ENCODE data around the gene MYBPH. TPM values are rescaled to one million over a fixed set of nuclear protein-coding genes. Genes with fewer than 3 reads are reported as not detected.

The MYBPH gene
- total RNA-seq, 4 donors from 2014 or later, result not detected

DNA sequence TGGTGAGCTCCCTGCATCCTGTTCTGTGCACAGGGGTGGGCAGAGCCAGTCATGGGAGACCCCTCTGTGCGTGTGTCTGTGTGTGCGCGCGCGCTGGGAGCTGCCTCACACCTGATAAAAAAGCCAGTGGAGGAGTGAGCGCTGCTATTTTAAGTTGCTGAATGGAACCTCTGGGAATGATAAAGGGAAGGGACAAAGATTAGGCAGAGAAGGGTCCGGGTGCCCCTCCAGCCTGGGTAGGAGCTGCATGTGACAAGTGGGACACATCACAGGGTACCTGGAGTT lies 47.3 kb downstream of the MYBPH start:
- WGBS, result 23% methylated on average over 6 of the region's 7 CpGs
- Histone ChIP-seq H3K27ac (replicated peaks in 1 of 4) (peak overlapping the region in 3 of 4 donors; percentile 31 to 52 (median 36)), H3K4me1 (peaks cover 37 to 45% (median 43%) of the 10 kb centered on the region in 4 donors), H3K4me3 (peak overlapping the region; percentile 47 to 64 (median 50)), H3K9me3 (no peaks in the 10 kb centered on the region), H3K36me3 (no peaks in the 10 kb centered on the region), H3K27me3 (peaks cover 0 to 42% (median 6%) of the 10 kb centered on the region in 4 donors)
- no peak for DNase-seq (ENCODE audit: extremely low spot score)
- intact Hi-C loops (cut with DNase I), result loop anchor here (5.0 kb wide), 1 partner anchor 91 kb away; no protein-coding TSS in a partner anchor
- TF ChIP-seq POLR2A (IDR thresholded peaks at IDR 0.05; ENCODE audit: low read depth), result no peak
- TF ChIP-seq EP300 (IDR thresholded peaks at IDR 0.05), result no peak
- TF ChIP-seq, protein P1, sequence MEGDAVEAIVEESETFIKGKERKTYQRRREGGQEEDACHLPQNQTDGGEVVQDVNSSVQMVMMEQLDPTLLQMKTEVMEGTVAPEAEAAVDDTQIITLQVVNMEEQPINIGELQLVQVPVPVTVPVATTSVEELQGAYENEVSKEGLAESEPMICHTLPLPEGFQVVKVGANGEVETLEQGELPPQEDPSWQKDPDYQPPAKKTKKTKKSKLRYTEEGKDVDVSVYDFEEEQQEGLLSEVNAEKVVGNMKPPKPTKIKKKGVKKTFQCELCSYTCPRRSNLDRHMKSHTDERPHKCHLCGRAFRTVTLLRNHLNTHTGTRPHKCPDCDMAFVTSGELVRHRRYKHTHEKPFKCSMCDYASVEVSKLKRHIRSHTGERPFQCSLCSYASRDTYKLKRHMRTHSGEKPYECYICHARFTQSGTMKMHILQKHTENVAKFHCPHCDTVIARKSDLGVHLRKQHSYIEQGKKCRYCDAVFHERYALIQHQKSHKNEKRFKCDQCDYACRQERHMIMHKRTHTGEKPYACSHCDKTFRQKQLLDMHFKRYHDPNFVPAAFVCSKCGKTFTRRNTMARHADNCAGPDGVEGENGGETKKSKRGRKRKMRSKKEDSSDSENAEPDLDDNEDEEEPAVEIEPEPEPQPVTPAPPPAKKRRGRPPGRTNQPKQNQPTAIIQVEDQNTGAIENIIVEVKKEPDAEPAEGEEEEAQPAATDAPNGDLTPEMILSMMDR (IDR thresholded peaks at IDR 0.05), result no peak
- TF ChIP-seq POLR2AphosphoS5 (IDR thresholded peaks at IDR 0.05), result no peak

DNA sequence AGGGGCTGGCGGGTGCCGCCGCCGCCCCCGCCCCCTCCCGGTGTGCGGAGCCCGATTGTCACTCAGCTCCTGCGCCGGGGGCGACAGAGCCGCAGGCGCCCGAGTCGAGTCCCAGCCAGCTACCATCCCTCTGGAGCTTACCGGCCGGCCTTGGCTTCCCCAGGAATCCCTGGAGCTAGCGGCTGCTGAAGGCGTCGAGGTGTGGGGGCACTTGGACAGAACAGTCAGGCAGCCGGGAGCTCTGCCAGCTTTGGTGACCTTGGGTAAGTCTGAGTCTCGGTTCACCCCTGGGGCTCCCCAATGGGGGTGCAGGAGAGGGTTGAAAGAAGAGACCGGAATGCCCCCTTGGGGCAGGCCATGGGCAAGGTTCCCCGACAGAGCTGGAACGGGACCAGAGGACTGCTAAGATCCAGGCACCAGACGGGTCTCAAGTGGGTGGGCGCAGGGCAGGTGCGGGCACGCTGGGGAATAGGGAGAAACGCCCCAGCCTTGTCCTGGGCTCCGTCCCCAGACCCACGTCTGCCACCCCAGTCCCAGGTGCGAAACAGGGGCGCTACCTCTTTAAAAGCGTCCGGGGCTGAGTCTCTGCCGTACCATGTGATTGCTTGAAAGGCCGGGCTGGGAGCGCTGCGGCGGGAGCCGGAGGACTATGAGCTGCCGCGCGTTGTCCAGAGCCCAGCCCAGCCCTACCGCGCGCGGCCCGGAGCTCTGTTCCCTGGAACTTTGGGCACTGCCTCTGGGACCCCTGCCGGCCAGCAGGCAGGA lies 47.8 kb downstream of the MYBPH start, which contains the start of gene ADORA1:
Gene ADORA1, plus strand, starts transcription at position 61 of the 765 bp plus-strand sequence. CDS start 1,116 bp downstream, outside the sequence.
- no peak for DNase-seq (ENCODE audit: extremely low spot score)
- Histone ChIP-seq H3K27me3 (peaks cover 0 to 47% (median 7%) of the 10 kb centered on the region in 4 donors), H3K4me3 (peak within 1 kb of the TSS; percentile 47 to 64 (median 50)), H3K27ac (replicated peaks in 1 of 4) (peak within 1 kb of the TSS in 3 of 4 donors; percentile 31 to 52 (median 36)), H3K4me1 (peaks cover 37 to 45% (median 43%) of the 10 kb centered on the region in 4 donors), H3K9me3 (no peaks in the 10 kb centered on the region), H3K36me3 (no peaks in the 10 kb centered on the region)
- TF ChIP-seq POLR2AphosphoS5 (IDR thresholded peaks at IDR 0.05) (peak in 1 of 2 donors; percentile 15), EP300 (IDR thresholded peaks at IDR 0.05) (no peak)
- TF ChIP-seq, protein P1 (IDR thresholded peaks at IDR 0.05), result peak in 1 of 3 experiments; percentile 6
- WGBS, result 3% methylated on average over 7 of the region's 51 CpGs
- intact Hi-C loops (cut with DNase I), result loop anchor here (5.0 kb wide), 1 partner anchor 91 kb away; no protein-coding TSS in a partner anchor

DNA sequence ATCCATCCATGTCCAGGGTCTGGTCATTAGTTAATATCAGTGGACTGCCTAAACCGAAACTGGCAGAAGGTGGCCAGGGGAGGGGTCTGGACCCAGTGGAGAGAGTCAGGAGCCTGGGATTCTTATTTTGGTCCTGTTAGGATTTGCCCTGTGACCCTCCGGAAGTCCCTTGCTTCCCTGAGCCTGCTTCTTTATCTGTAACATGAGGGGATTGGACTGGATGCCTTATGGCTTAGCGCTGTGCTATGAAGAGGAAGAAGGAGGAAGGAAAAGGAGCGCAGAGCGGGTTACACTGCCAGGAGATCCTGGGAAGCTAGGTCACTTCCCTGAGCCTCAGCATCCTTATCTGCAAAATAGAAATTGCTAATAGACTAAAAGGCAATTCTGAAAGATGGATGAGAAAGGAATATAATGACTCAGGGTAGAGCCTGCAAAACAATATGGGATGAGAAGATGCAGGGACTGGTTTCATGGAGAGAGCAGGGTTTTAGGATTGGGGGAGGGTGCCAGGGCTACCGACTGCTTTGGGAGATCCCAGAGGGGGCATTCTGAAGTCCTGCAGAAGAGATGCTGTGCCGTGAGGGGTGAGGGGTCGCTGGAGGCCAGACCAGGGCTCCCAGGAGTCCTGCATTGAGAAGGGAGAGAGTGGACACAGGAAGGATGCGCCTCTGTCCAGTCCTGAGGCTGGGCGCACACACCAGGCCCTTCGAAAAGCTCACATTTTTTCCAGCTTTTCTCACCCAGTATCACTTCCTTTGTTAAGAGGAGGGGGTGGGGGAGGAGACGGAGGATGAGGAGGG lies 48.6 kb downstream of the MYBPH start:
- intact Hi-C loops (cut with DNase I), result loop anchor here (5.0 kb wide), 1 partner anchor 90 kb away; no protein-coding TSS in a partner anchor
- no peak for DNase-seq (ENCODE audit: extremely low spot score)
- peaks cover 37 to 45% (median 43%) of the 10 kb centered on the region in 4 donors for H3K4me1 ChIP-seq
- TF ChIP-seq, protein P1 (IDR thresholded peaks at IDR 0.05), result no peak
- TF ChIP-seq EP300 (IDR thresholded peaks at IDR 0.05) (no peak), POLR2A (IDR thresholded peaks at IDR 0.05; ENCODE audit: low read depth) (no peak), POLR2AphosphoS5 (IDR thresholded peaks at IDR 0.05) (no peak)
- WGBS, result 30% methylated on average over 11 of the region's 12 CpGs
- no peaks in the 10 kb centered on the region for H3K9me3 ChIP-seq
- peaks cover 0 to 55% (median 7%) of the 10 kb centered on the region in 4 donors for H3K27me3 ChIP-seq
- peak overlapping the region; percentile 47 to 64 (median 50) for H3K4me3 ChIP-seq
- H3K27ac ChIP-seq (replicated peaks in 1 of 4), result no peak overlapping the region
- no peaks in the 10 kb centered on the region for H3K36me3 ChIP-seq

DNA sequence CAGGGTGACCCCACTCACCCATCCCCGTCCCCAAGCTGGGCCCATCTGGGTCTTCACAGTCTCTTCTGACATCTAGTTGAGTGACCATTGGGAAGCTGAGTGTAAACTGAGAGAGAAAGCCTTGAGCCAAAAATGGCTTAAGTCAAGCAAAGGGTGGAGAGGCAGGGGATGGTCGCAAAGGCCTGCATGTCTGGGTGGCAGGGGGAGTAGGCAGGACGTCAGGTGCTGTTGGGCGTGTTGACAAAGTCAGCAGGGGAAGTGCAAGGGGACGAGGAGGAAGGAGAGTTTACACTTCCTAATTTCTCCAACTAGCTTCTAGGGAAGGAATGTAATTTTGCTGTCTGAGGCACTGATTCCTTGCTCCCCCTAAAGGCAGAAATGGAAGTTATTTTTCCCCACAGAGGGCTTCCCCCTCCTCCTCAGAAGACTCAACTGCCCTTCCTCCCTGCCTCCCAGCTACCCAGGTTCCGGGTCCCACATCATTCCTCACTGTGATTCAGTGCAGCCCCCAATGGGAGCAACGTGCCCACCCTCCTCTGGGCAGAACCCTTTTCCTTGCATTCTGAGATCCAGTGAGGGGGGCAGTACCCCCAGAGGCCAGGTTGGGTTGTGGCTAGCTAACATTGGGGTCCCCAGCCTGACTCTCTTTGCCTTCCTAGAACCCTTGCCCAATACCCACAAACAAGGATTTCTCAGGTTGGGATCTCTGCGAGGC lies 49.3 kb downstream of the MYBPH start:
- Histone ChIP-seq H3K4me1 (peaks cover 37 to 45% (median 43%) of the 10 kb centered on the region in 4 donors), H3K9me3 (no peaks in the 10 kb centered on the region), H3K27ac (replicated peaks in 1 of 4) (no peak overlapping the region), H3K36me3 (no peaks in the 10 kb centered on the region), H3K27me3 (peaks cover 0 to 63% (median 7%) of the 10 kb centered on the region in 4 donors), H3K4me3 (no peak overlapping the region)
- no peak for TF ChIP-seq POLR2A (IDR thresholded peaks at IDR 0.05; ENCODE audit: low read depth)
- TF ChIP-seq, protein P1 (IDR thresholded peaks at IDR 0.05), result peak in 2 of 3 experiments; percentile 28 to 50
- intact Hi-C loops (cut with DNase I), result loop anchor here (5.0 kb wide), 1 partner anchor 89 kb away; no protein-coding TSS in a partner anchor
- no peak for DNase-seq (ENCODE audit: extremely low spot score)
- 31% methylated on average over 8 of the region's 8 CpGs for WGBS
